Keratinocyte (primary cell): ENCODE data around the gene OGDH. TPM values are rescaled to one million over a fixed set of nuclear protein-coding genes. Genes with fewer than 3 reads are reported as not detected.

Source experiments
- DNase-seq: peaks from one replicate; pipeline ENCODE4 v3.0.0-alpha.2; 2011; ENCODE audit warnings: low read depth, missing footprints, low spot score
- FAIRE-seq: peaks from 2 replicates; lab custom pipeline; 2011; peaks lifted over from hg19 to GRCh38; lab: Jason Lieb, UNC
- H2AFZ ChIP-seq: 2 replicates; pipeline ENCODE4 v1.6.0; 2012; ENCODE audit warnings: low read length, control low read depth, inconsistent platforms; ENCODE audit not compliant: control insufficient read depth
- H3K27ac ChIP-seq: 2 replicates; pipeline ENCODE4 v1.5.1; 2011; ENCODE audit warnings: low read length; ENCODE audit not compliant: control insufficient read depth, insufficient read depth
- H3K27me3 ChIP-seq: 3 replicates; pipeline ENCODE4 v1.6.0; 2011; ENCODE audit warnings: low read length; ENCODE audit not compliant: control insufficient read depth, insufficient read depth; ENCODE audit errors: extremely low read depth
- H3K36me3 ChIP-seq, 2 experiments: 2 replicates in 1 of 2; 3 replicates in 1 of 2; pipeline ENCODE4 v1.5.1; 2011; ENCODE audit warnings: low read length in 2 of 2, mild to moderate bottlenecking in 1 of 2; ENCODE audit not compliant: control insufficient read depth in 2 of 2, insufficient read depth in 2 of 2; ENCODE audit errors: extremely low read depth in 1 of 2
- H3K4me1 ChIP-seq: 3 replicates; pipeline ENCODE4 v1.5.1; 2011; ENCODE audit warnings: low read length; ENCODE audit not compliant: control insufficient read depth, insufficient read depth; ENCODE audit errors: extremely low read depth
- H3K4me2 ChIP-seq: 3 replicates; pipeline ENCODE4 v1.6.0; 2011; ENCODE audit warnings: low read depth, low read length; ENCODE audit not compliant: control insufficient read depth, insufficient read depth; ENCODE audit errors: extremely low read depth
- H3K4me3 ChIP-seq, 3 experiments: fragments of 200-600 bp in 1 of 3; sonication (generic) in 1 of 3; 2 replicates in 2 of 3; 3 replicates in 1 of 3; pipeline ENCODE4 v1.5.1; 2011 to 2016; ENCODE audit warnings: low read length in 3 of 3, mild to moderate bottlenecking in 3 of 3, control low read depth in 2 of 3, inconsistent platforms in 1 of 3, low read depth in 1 of 3, mixed read lengths in 1 of 3, mixed run types in 1 of 3, moderate library complexity in 1 of 3; ENCODE audit not compliant: control insufficient read depth in 2 of 3, insufficient read depth in 2 of 3; ENCODE audit errors: extremely low read depth in 1 of 3
- H3K79me2 ChIP-seq: 2 replicates; pipeline ENCODE4 v1.6.0; 2012; ENCODE audit warnings: low read length; ENCODE audit not compliant: control insufficient read depth, insufficient read depth
- H3K9ac ChIP-seq: 3 replicates; pipeline ENCODE4 v1.6.0; 2011; ENCODE audit warnings: low read length; ENCODE audit not compliant: control insufficient read depth, insufficient read depth; ENCODE audit errors: extremely low read depth
- H3K9me1 ChIP-seq: 3 replicates; pipeline ENCODE4 v1.6.0; 2011; ENCODE audit warnings: low read length; ENCODE audit not compliant: control insufficient read depth, insufficient read depth; ENCODE audit errors: extremely low read depth
- H3K9me3 ChIP-seq: 2 replicates; pipeline ENCODE4 v1.5.1; 2012; ENCODE audit warnings: low read depth, low read length; ENCODE audit not compliant: control insufficient read depth
- H4K20me1 ChIP-seq: 3 replicates; pipeline ENCODE4 v1.6.0; 2011; ENCODE audit warnings: low read length; ENCODE audit not compliant: control insufficient read depth, insufficient read depth; ENCODE audit errors: extremely low read depth
- EZH2 ChIP-seq: IDR thresholded peaks from one replicate; pipeline ENCODE4 v1.6.1; 2012; ENCODE audit warnings: inconsistent platforms, mild to moderate bottlenecking, low read length, moderate library complexity
- dilution Hi-C: fragments of 300-500 bp; cut with MboI; formaldehyde crosslinking; loops from one replicate; pipeline ENCODE4 v1.7.0; 2020; ENCODE audit warnings: low sequenced_read_pairs; ENCODE audit not compliant: extremely low pct_ligation_motif_present
- polyA plus RNA-seq, 5 experiments: library from polyadenylated mRNA; depleted of rRNA in 3 of 5; stranded (reverse) in 3 of 5; stranded (forward) in 1 of 5; unstranded in 1 of 5; fragments of >200 nt; gene quantifications; 1 replicate in 1 of 5; 2 replicates in 3 of 5; 3 replicates in 1 of 5; pipeline versions ENCODE4 v1.2.1 to v1.2.3, GENCODE V29; 2011 to 2012; ENCODE audit warnings: missing spikeins in 2 of 5, low read depth in 1 of 5, low replicate concordance in 1 of 5
- TF ChIP-seq, protein P1 (sequence below), 3 experiments: IDR thresholded peaks in 1 of 3; conservative IDR thresholded peaks in 1 of 3; optimal IDR thresholded peaks in 1 of 3; 2 replicates in 2 of 3; 3 replicates in 1 of 3; pipeline versions ENCODE3 to v1.5.1; 2011; ENCODE audit warnings: low read length in 3 of 3, mild to moderate bottlenecking in 3 of 3, moderate library complexity in 2 of 3, control low read depth in 1 of 3, inconsistent platforms in 1 of 3; ENCODE audit not compliant: insufficient read depth in 2 of 3; ENCODE audit errors: extremely low read depth in 1 of 3

OGDH gene
- polyA plus RNA-seq, 1 donor (not counting 4 experiments of a cell fraction or from before 2014, with no cell fraction given): 46.4 TPM

DNA sequence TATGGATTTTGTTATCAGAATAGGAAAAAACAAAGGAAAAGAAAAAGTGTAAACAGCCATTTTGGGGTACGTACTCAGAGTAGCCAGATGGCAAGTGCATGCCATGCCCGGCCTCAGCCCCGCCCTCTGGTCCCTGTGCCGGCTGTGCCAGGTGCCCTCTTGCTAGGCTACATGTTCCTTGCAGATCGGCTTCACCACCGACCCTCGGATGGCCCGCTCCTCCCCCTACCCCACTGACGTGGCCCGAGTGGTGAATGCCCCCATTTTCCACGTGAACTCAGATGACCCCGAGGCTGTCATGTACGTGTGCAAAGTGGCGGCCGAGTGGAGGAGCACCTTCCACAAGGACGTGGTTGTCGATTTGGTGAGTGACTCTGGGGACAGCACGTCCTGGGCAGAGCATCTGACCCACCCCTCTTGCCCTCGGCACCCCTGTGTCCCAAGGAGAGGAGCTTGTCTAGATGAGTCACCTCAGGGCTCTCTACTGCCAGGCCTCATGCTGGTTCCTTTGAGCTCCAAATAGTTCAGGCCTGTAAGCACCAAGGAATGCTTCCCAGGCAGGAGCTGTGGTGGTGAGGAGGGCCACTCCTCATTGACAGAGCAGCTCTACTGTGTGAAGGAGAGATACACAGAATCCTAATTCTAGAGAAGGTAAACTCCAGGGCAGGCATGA is 87.3 kb downstream of the OGDH start:
- Histone ChIP-seq H3K27ac (no peak overlapping the region), H2AFZ (no peak overlapping the region), H3K9ac (no peak overlapping the region), H3K36me3 (peaks cover 29 to 36% of the 10 kb centered on the region in 2 experiments), H3K27me3 (no peaks in the 10 kb centered on the region), H4K20me1 (no peaks in the 10 kb centered on the region), H3K79me2 (no peaks in the 10 kb centered on the region), H3K4me3 (no peak overlapping the region), H3K9me1 (no peaks in the 10 kb centered on the region), H3K4me2 (no peak overlapping the region), H3K9me3 (no peaks in the 10 kb centered on the region), H3K4me1 (peaks cover 6% of the 10 kb centered on the region)
- DNase-seq (no peak), FAIRE-seq (no peak)
- no peak for TF ChIP-seq EZH2
- dilution Hi-C loops: no loop called here

DNA sequence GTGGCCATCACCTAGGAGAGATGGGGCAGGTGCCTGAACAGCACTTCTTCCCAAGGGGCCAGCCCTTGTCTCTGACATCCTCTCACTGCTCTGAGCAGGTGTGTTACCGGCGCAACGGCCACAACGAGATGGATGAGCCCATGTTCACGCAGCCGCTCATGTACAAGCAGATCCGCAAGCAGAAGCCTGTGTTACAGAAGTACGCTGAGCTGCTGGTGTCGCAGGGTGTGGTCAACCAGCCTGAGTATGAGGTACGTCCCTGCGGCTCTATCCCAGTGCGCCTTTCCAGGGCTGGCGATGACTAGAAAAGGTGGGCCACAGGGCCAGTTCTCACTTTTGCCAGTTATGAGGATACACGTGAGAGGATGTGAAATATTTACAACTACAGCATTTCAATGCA is 87.9 kb downstream of the OGDH start:
- Histone ChIP-seq H4K20me1 (no peaks in the 10 kb centered on the region), H3K4me3 (no peak overlapping the region), H3K79me2 (no peaks in the 10 kb centered on the region), H3K9me1 (no peaks in the 10 kb centered on the region), H3K27me3 (no peaks in the 10 kb centered on the region), H3K4me2 (no peak overlapping the region), H3K4me1 (peaks cover 6% of the 10 kb centered on the region), H3K27ac (no peak overlapping the region), H3K9me3 (no peaks in the 10 kb centered on the region), H3K9ac (no peak overlapping the region), H2AFZ (no peak overlapping the region), H3K36me3 (peaks cover 29 to 36% of the 10 kb centered on the region in 2 experiments)
- TF ChIP-seq EZH2: no peak
- TF ChIP-seq, protein P1, sequence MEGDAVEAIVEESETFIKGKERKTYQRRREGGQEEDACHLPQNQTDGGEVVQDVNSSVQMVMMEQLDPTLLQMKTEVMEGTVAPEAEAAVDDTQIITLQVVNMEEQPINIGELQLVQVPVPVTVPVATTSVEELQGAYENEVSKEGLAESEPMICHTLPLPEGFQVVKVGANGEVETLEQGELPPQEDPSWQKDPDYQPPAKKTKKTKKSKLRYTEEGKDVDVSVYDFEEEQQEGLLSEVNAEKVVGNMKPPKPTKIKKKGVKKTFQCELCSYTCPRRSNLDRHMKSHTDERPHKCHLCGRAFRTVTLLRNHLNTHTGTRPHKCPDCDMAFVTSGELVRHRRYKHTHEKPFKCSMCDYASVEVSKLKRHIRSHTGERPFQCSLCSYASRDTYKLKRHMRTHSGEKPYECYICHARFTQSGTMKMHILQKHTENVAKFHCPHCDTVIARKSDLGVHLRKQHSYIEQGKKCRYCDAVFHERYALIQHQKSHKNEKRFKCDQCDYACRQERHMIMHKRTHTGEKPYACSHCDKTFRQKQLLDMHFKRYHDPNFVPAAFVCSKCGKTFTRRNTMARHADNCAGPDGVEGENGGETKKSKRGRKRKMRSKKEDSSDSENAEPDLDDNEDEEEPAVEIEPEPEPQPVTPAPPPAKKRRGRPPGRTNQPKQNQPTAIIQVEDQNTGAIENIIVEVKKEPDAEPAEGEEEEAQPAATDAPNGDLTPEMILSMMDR (optimal IDR thresholded peaks at IDR 0.05 in 1 of 3, IDR thresholded peaks at IDR 0.05 in 1 of 3, conservative IDR thresholded peaks at IDR 0.05 in 1 of 3; ENCODE audit: extremely low read depth in 1 of 3, insufficient read depth in 2 of 3, low read length in 3 of 3): no peak
- DNase-seq (no peak), FAIRE-seq (no peak)
- dilution Hi-C loops: no loop called here

DNA sequence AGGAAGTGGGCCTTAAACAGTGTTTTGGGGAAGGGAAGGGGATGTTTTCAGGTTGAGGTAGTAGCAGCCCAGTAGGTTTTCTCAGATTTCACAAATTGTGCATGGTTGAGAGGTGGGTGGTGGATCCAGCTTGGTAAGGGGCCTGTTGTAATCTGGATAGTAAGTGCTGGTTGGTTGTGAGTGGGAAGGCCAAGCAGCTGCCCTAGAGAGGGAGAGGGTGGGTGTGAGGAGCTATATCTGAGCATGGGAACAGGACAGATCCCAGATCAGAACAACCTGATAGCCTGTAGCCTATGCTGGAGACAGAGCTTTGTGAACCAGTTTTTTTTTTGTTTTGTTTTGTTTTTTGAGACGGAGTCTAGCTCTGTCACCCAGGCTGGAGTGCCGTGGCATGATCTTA is 88.3 kb downstream of the OGDH start:
- DNase-seq: no peak
- peaks cover 31 to 36% of the 10 kb centered on the region in 2 experiments for H3K36me3 ChIP-seq
- no peaks in the 10 kb centered on the region for H3K79me2 ChIP-seq
- no peaks in the 10 kb centered on the region for H4K20me1 ChIP-seq
- H2AFZ ChIP-seq: no peak overlapping the region
- no peaks in the 10 kb centered on the region for H3K27me3 ChIP-seq
- dilution Hi-C loops: no loop called here
- H3K27ac ChIP-seq: no peak overlapping the region
- H3K4me3 ChIP-seq: no peak overlapping the region
- FAIRE-seq: no peak
- H3K9me3 ChIP-seq: no peaks in the 10 kb centered on the region
- H3K4me2 ChIP-seq: no peak overlapping the region
- no peak for TF ChIP-seq EZH2
- TF ChIP-seq, protein P1 (optimal IDR thresholded peaks at IDR 0.05 in 1 of 3, IDR thresholded peaks at IDR 0.05 in 1 of 3, conservative IDR thresholded peaks at IDR 0.05 in 1 of 3; ENCODE audit: extremely low read depth in 1 of 3, insufficient read depth in 2 of 3, low read length in 3 of 3): no peak
- H3K4me1 ChIP-seq: peaks cover 6% of the 10 kb centered on the region
- H3K9ac ChIP-seq: no peak overlapping the region
- H3K9me1 ChIP-seq: no peaks in the 10 kb centered on the region
